IMR-90 (cell line): ENCODE data around the gene CYP1A2.

Experiments used
- BHLHE40 ChIP-seq: fragments of 150-350 bp; IDR thresholded peaks from 2 replicates; pipeline ENCODE4 v1.6.1; 2016; ENCODE audit warnings: mild to moderate bottlenecking, low read depth, low read length
- CEBPB ChIP-seq: IDR thresholded peaks from 2 replicates; pipeline ENCODE4 v1.6.1; 2012; ENCODE audit warnings: low read depth, low read length, improper control_type of control experiment
- CHD1 ChIP-seq: IDR thresholded peaks from 2 replicates; pipeline ENCODE4 v1.6.1; 2012; ENCODE audit warnings: low read depth, low read length, improper control_type of control experiment
- CTCF ChIP-seq: conservative IDR thresholded peaks from 2 replicates; pipeline ENCODE4 v1.5.1; 2012; ENCODE audit warnings: mild to moderate bottlenecking, low read depth, low read length, improper control_type of control experiment
- ELK1 ChIP-seq: fragments of 150-350 bp; IDR thresholded peaks from 2 replicates; pipeline ENCODE4 v1.6.1; 2016; ENCODE audit warnings: low read depth, mild to moderate bottlenecking, low read length, moderate library complexity, borderline replicate concordance
- MAFK ChIP-seq: IDR thresholded peaks from 2 replicates; pipeline ENCODE4 v1.6.1; 2012; ENCODE audit warnings: low read depth, low read length, improper control_type of control experiment
- MAZ ChIP-seq: IDR thresholded peaks from 2 replicates; pipeline ENCODE4 v1.6.1; 2012; ENCODE audit warnings: low read depth, mild to moderate bottlenecking, low read length, improper control_type of control experiment, moderate library complexity, borderline replicate concordance
- POLR2A ChIP-seq: IDR thresholded peaks from 2 replicates; pipeline ENCODE4 v1.6.1; 2012; ENCODE audit warnings: mild to moderate bottlenecking, low read depth, low read length
- RAD21 ChIP-seq: IDR thresholded peaks from 2 replicates; pipeline ENCODE4 v1.6.1; 2012; ENCODE audit warnings: low read length, improper control_type of control experiment
- RCOR1 ChIP-seq: IDR thresholded peaks from 2 replicates; pipeline ENCODE4 v1.6.1; 2012; ENCODE audit warnings: mild to moderate bottlenecking, low read length, improper control_type of control experiment; ENCODE audit not compliant: insufficient replicate concordance
- RFX5 ChIP-seq: IDR thresholded peaks from 2 replicates; pipeline ENCODE4 v1.8.0; 2012; ENCODE audit warnings: low read depth, mild to moderate bottlenecking, low read length, moderate library complexity
- SMC3 ChIP-seq: fragments of 150-350 bp; IDR thresholded peaks from 2 replicates; pipeline ENCODE4 v1.6.1; 2016; ENCODE audit warnings: low read depth, mild to moderate bottlenecking, antibody characterized with exemption, low read length, moderate library complexity
- USF2 ChIP-seq: fragments of 150-350 bp; IDR thresholded peaks from 2 replicates; pipeline ENCODE4 v1.6.1; 2017; ENCODE audit warnings: mild to moderate bottlenecking, antibody characterized with exemption, low read length, low read depth

- TF ChIP-seq POLR2A, result no peak
- TF ChIP-seq CTCF, result no peak
- no peak for TF ChIP-seq SMC3
- TF ChIP-seq CEBPB, result no peak
- no peak for TF ChIP-seq RAD21
- TF ChIP-seq ELK1, result no peak
- no peak for TF ChIP-seq RCOR1
- TF ChIP-seq MAZ, result no peak
- no peak for TF ChIP-seq BHLHE40
- no peak for TF ChIP-seq MAFK
- TF ChIP-seq RFX5, result no peak
- TF ChIP-seq CHD1, result no peak
- no peak for TF ChIP-seq USF2
Observed at GRCh38 chr15:74750751-74751150, 2.1 kb downstream of the CYP1A2 start.
